ENCODE results near the gene CLEC19A. TPM values are rescaled to one million over a fixed set of nuclear protein-coding genes. Genes with fewer than 3 reads are reported as not detected.

The CLEC19A gene
- total RNA-seq, 1 experiment from 2014 or later = not detected

DNA sequence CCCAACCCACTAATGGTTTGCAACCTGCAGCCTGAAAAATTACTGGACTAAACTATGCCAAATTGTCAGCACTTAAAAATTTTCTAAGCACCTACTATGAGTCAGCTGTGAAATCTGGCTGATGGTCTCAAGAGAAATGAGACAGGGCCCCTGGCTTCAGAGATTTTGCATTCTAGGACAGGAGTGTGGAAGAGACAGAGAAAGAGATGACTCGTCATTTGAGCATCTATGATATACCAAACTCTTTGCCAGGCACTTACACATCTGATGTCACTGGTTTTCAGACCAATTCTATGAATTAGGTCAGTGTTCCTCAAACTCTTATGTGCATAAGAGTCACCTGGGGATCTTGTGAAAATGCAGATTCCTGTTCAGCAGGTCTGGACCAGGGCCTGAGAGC is 44.4 kb downstream of the CLEC19A start:
- peaks cover 2% of the 10 kb centered on the region for H3K9me3 Mint-ChIP-seq (ENCODE audit: low read depth, unreplicated experiment)
- H3K27me3 Mint-ChIP-seq (ENCODE audit: unreplicated experiment) = no peaks in the 10 kb centered on the region
- TF ChIP-seq, protein P1, sequence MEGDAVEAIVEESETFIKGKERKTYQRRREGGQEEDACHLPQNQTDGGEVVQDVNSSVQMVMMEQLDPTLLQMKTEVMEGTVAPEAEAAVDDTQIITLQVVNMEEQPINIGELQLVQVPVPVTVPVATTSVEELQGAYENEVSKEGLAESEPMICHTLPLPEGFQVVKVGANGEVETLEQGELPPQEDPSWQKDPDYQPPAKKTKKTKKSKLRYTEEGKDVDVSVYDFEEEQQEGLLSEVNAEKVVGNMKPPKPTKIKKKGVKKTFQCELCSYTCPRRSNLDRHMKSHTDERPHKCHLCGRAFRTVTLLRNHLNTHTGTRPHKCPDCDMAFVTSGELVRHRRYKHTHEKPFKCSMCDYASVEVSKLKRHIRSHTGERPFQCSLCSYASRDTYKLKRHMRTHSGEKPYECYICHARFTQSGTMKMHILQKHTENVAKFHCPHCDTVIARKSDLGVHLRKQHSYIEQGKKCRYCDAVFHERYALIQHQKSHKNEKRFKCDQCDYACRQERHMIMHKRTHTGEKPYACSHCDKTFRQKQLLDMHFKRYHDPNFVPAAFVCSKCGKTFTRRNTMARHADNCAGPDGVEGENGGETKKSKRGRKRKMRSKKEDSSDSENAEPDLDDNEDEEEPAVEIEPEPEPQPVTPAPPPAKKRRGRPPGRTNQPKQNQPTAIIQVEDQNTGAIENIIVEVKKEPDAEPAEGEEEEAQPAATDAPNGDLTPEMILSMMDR (IDR thresholded peaks at IDR 0.05; ENCODE audit: unreplicated experiment) = no peak
- H3K4me1 Mint-ChIP-seq (ENCODE audit: low read depth, unreplicated experiment) = no peaks in the 10 kb centered on the region
- H3K4me3 Mint-ChIP-seq (ENCODE audit: low read depth, unreplicated experiment) = no peak overlapping the region
- BruUV-seq (replicated peaks) = no TSS peak
- H3K27ac Mint-ChIP-seq (ENCODE audit: unreplicated experiment) = no peak overlapping the region
- CTCF ChIA-PET = no interaction called here
- no peak for DNase-seq
- intact Hi-C loops (cut with micrococcal nuclease; ENCODE audit: unreplicated experiment) = no loop called here
- H3K36me3 Mint-ChIP-seq (ENCODE audit: insufficient read depth, unreplicated experiment) = no peaks in the 10 kb centered on the region

DNA sequence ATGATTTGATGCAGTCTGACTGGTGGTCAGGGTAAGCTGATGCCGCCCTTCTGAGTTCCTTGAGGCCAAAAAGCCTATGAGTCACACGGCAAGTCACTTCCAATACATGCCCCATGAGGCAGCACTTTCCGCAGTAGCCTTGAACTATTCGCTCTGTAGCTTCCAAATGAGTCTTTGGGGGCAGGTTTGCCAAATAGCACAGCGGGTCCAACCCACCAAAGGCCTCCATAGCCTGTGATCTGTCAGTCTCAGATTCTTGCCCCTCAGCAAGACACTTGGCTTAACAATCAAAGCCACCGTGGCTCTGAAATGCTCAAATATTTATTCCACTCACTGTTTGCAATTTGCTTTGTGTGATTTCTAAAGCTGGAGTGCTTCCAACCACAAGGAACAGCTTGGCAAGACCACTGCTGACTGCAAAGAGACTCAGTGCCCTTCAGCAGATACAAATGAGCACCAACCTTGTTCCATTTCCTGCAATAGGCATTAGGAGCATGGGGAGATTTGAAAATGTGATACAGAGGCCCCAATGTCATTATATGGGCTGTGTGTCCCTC is 45.4 kb downstream of the CLEC19A start:
- CTCF ChIA-PET = interaction anchor here (0.6 kb wide), 1 partner anchor 189 kb away, joined by 3 read pairs; no protein-coding TSS in a partner anchor
- TF ChIP-seq, protein P1 (IDR thresholded peaks at IDR 0.05; ENCODE audit: unreplicated experiment) = no peak
- H3K4me1 Mint-ChIP-seq (ENCODE audit: low read depth, unreplicated experiment) = no peaks in the 10 kb centered on the region
- no TSS peak for BruUV-seq (replicated peaks)
- H3K27me3 Mint-ChIP-seq (ENCODE audit: unreplicated experiment) = no peaks in the 10 kb centered on the region
- no peak overlapping the region for H3K4me3 Mint-ChIP-seq (ENCODE audit: low read depth, unreplicated experiment)
- no peak for DNase-seq
- no peaks in the 10 kb centered on the region for H3K36me3 Mint-ChIP-seq (ENCODE audit: insufficient read depth, unreplicated experiment)
- intact Hi-C loops (cut with micrococcal nuclease; ENCODE audit: unreplicated experiment) = no loop called here
- no peak overlapping the region for H3K27ac Mint-ChIP-seq (ENCODE audit: unreplicated experiment)
- peaks cover 2% of the 10 kb centered on the region for H3K9me3 Mint-ChIP-seq (ENCODE audit: low read depth, unreplicated experiment)

DNA sequence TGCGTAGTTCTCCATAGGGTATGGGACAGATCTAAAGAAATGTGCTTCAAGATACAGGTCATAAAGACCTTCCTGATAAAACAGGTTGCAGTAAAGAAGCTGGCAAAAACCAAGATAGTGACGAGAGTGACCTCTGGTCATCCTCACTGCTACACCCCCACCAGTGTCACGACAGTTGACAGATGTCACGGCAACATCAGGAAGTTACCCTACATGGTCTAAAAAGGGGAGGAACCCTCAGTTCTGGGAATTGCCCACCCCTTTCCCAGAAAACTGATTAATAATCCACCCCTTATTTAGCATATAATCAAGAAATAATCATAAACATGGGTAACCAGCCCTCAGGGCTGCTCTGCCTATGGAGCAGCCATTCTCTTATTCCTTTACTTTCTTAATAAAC is 46.3 kb downstream of the CLEC19A start:
- no TSS peak for BruUV-seq (replicated peaks)
- intact Hi-C loops (cut with micrococcal nuclease; ENCODE audit: unreplicated experiment) = no loop called here
- TF ChIP-seq, protein P1 (IDR thresholded peaks at IDR 0.05; ENCODE audit: unreplicated experiment) = no peak
- H3K9me3 Mint-ChIP-seq (ENCODE audit: low read depth, unreplicated experiment) = peaks cover 2% of the 10 kb centered on the region
- H3K27ac Mint-ChIP-seq (ENCODE audit: unreplicated experiment) = no peak overlapping the region
- H3K4me1 Mint-ChIP-seq (ENCODE audit: low read depth, unreplicated experiment) = no peaks in the 10 kb centered on the region
- DNase-seq = no peak
- CTCF ChIA-PET = no interaction called here
- H3K4me3 Mint-ChIP-seq (ENCODE audit: low read depth, unreplicated experiment) = no peak overlapping the region
- H3K27me3 Mint-ChIP-seq (ENCODE audit: unreplicated experiment) = no peaks in the 10 kb centered on the region
- H3K36me3 Mint-ChIP-seq (ENCODE audit: insufficient read depth, unreplicated experiment) = no peaks in the 10 kb centered on the region

DNA sequence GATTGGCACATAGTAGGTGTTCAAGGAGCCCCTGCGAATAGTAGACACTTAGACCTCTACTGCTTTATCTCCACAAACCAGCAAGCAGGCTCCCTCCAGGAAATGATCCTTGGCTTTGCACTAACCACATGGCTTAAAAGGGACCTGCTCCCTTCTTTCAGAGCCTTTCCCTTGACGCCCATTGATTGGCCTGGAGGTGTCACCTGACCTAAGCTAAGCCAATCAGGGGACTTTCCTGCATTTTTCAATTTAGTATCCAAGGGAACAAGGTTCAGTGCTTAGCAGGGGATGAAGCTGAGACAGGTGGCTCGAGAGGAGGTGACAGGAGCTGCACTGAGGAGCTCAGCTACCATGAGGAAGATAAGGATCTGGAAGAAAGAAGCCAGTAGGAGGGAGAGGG is 52.8 kb downstream of the CLEC19A start:
- intact Hi-C loops (cut with micrococcal nuclease; ENCODE audit: unreplicated experiment) = no loop called here
- TF ChIP-seq, protein P1 (IDR thresholded peaks at IDR 0.05; ENCODE audit: unreplicated experiment) = no peak
- Mint-ChIP-seq H3K27ac (ENCODE audit: unreplicated experiment) (no peak overlapping the region), H3K36me3 (ENCODE audit: insufficient read depth, unreplicated experiment) (no peaks in the 10 kb centered on the region), H3K9me3 (ENCODE audit: low read depth, unreplicated experiment) (peaks cover 3% of the 10 kb centered on the region), H3K27me3 (ENCODE audit: unreplicated experiment) (no peaks in the 10 kb centered on the region), H3K4me3 (ENCODE audit: low read depth, unreplicated experiment) (no peak overlapping the region), H3K4me1 (ENCODE audit: low read depth, unreplicated experiment) (no peaks in the 10 kb centered on the region)
- BruUV-seq (replicated peaks) = no TSS peak
- CTCF ChIA-PET = no interaction called here
- no peak for DNase-seq
